ENCODE data around the gene KLF11. TPM values are rescaled to one million over a fixed set of nuclear protein-coding genes. Genes with fewer than 3 reads are reported as not detected.

Gene KLF11
- 10 to 100 TPM; 25.7 to 32.6 TPM for total RNA-seq

DNA sequence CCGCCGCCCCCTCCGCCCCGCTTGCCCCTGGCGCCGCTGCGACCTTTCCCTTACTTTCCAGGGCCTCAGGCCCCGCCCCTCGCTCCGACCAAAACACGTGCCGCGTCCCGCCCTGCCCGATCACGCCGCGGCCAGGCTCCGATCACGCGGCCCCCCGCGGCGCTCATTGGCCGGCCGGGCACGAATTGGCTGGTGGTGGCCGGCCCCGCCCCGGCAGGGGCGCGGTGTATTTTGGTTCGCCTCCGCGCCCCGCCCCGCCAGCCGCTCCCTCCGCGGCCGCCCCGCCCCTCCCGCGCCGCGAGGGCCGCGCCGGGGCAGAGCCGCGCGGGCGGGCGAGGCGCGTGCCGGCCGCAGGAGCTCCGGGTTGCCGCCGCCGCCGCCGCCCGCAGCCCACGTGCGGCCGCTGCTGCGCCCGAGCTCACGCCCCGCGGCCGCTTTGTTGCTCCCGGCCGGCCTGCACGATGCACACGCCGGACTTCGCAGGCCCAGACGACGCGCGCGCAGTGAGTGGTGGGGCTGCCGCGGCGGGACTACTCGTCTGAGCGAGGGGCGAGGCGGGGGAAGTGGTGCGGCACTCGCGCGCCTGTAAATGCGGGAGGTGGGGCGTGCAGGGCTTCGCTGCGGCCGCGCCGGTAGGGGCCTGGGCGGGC is at the start of gene KLF11:
Gene KLF11, plus strand, starts transcription at position 295 of the 650 bp plus-strand sequence. Its CDS starts 167 bp downstream, at position 462.
- ATAC-seq (peak; percentile 76), DNase-seq (peak; percentile 94 to 98 (median 97))
- intact Hi-C loops (cut with DNase I) = no loop called here
- peak within 1 kb of the TSS; percentile 98 to 100 (median 98) for H3K27ac ChIP-seq
- peaks cover 74% of the 10 kb centered on the region for H3K4me1 ChIP-seq
- TF ChIP-seq CTCF (IDR thresholded peaks at IDR 0.05) (no peak), POLR2A (IDR thresholded peaks at IDR 0.05) (peak in 1 of 3 donors; percentile 66)
- 0% methylated on average over 65 of the region's 104 CpGs; no CpG with 5 or more reads in 1 of the 2 donors for whole genome bisulfite sequencing, 2 donors
- H3K4me3 ChIP-seq = peak within 1 kb of the TSS in 1 of 2 donors; percentile 13
- no peaks in the 10 kb centered on the region for H3K9me3 ChIP-seq
- peaks cover 0 to 13% of the 10 kb centered on the region in 2 donors for H3K36me3 ChIP-seq (replicated peaks in 1 of 2; ENCODE audit: insufficient read depth in 1 of 2, low read depth in 2 of 2)
- H3K27me3 ChIP-seq = no peaks in the 10 kb centered on the region

- WGBS, 2 donors = 93% methylated on average over 11 of the region's 11 CpGs
- ATAC-seq = no peak
- DNase-seq = no peak
These were observed 48.9 kb upstream of the KLF11 start for GRCh38 chr2:9994462-9994861.

GRCh38 chr2:9995059-9995458 is 48.3 kb upstream of the KLF11 start:
- TF ChIP-seq POLR2A (IDR thresholded peaks at IDR 0.05) = no peak
- TF ChIP-seq CTCF (IDR thresholded peaks at IDR 0.05) = no peak

More at GRCh38 chr2:9994462-9994861, 48.9 kb upstream of the KLF11 start:
- no peaks in the 10 kb centered on the region for H3K9me3 ChIP-seq
- no peak overlapping the region for H3K4me3 ChIP-seq
- no peaks in the 10 kb centered on the region for H3K36me3 ChIP-seq (replicated peaks in 1 of 2; ENCODE audit: insufficient read depth in 1 of 2, low read depth in 2 of 2)
- intact Hi-C loops (cut with DNase I) = no loop called here
- no peaks in the 10 kb centered on the region for H3K27me3 ChIP-seq
- H3K4me1 ChIP-seq = no peaks in the 10 kb centered on the region
- TF ChIP-seq CTCF (IDR thresholded peaks at IDR 0.05) (no peak), POLR2A (IDR thresholded peaks at IDR 0.05) (no peak)
- no peak overlapping the region for H3K27ac ChIP-seq

GRCh38 chr2:9996321-9996720 is 47.0 kb upstream of the KLF11 start:
- no peak for DNase-seq
- intact Hi-C loops (cut with DNase I) = no loop called here
- Histone ChIP-seq H3K27me3 (no peaks in the 10 kb centered on the region), H3K9me3 (no peaks in the 10 kb centered on the region), H3K36me3 (replicated peaks in 1 of 2; ENCODE audit: insufficient read depth in 1 of 2, low read depth in 2 of 2) (no peaks in the 10 kb centered on the region), H3K4me1 (no peaks in the 10 kb centered on the region), H3K4me3 (no peak overlapping the region), H3K27ac (no peak overlapping the region)
- 86 to 90% methylated on average over 7 of the region's 7 CpGs for WGBS, 2 donors
- TF ChIP-seq POLR2A (IDR thresholded peaks at IDR 0.05) (no peak), CTCF (IDR thresholded peaks at IDR 0.05) (no peak)
- ATAC-seq = no peak

More at GRCh38 chr2:9995059-9995458, 48.3 kb upstream of the KLF11 start:
- WGBS, 2 donors = 84 to 89% methylated on average over 5 of the region's 5 CpGs
- no peaks in the 10 kb centered on the region for H3K27me3 ChIP-seq
- ATAC-seq (no peak), DNase-seq (no peak)
- intact Hi-C loops (cut with DNase I) = no loop called here
- H3K27ac ChIP-seq = no peak overlapping the region
- no peak overlapping the region for H3K4me3 ChIP-seq
- no peaks in the 10 kb centered on the region for H3K36me3 ChIP-seq (replicated peaks in 1 of 2; ENCODE audit: insufficient read depth in 1 of 2, low read depth in 2 of 2)
- H3K9me3 ChIP-seq = no peaks in the 10 kb centered on the region
- no peaks in the 10 kb centered on the region for H3K4me1 ChIP-seq

GRCh38 chr2:9997936-9998335 is 45.4 kb upstream of the KLF11 start:
- DNase-seq (no peak), ATAC-seq (no peak)
- Histone ChIP-seq H3K27ac (no peak overlapping the region), H3K36me3 (replicated peaks in 1 of 2; ENCODE audit: insufficient read depth in 1 of 2, low read depth in 2 of 2) (no peaks in the 10 kb centered on the region), H3K9me3 (no peaks in the 10 kb centered on the region), H3K4me1 (peaks cover 7% of the 10 kb centered on the region), H3K4me3 (no peak overlapping the region), H3K27me3 (no peaks in the 10 kb centered on the region)
- intact Hi-C loops (cut with DNase I) = no loop called here
- TF ChIP-seq CTCF (IDR thresholded peaks at IDR 0.05) = no peak
- 63 to 67% methylated on average over 6 to 7 of the region's 7 CpGs for WGBS, 2 donors

Measured in body of pancreas (tissue), 4 donors.